Neural progenitor cell (in vitro differentiated cells): ENCODE data around the gene GAB1.

Source experiments
- CTCF ChIP-seq: fragments of 200-600 bp; sonication (generic); IDR thresholded peaks from 2 replicates; pipeline ENCODE4 v1.5.1; 2017; ENCODE audit warnings: antibody characterized with exemption, mild to moderate bottlenecking
- EZH2 ChIP-seq: fragments of 200-600 bp; sonication (generic); IDR thresholded peaks from 2 replicates; pipeline ENCODE4 v1.6.1; 2017; ENCODE audit warnings: antibody characterized with exemption, mild to moderate bottlenecking, moderate library complexity
- EZH2phosphoT487 ChIP-seq: fragments of 200-600 bp; sonication (generic); IDR thresholded peaks from 2 replicates; pipeline ENCODE4 v1.6.1; 2017; ENCODE audit warnings: antibody characterized with exemption

- TF ChIP-seq CTCF (no peak), EZH2phosphoT487 (no peak), EZH2 (no peak)
Measured at GRCh38 chr4:143400082-143400481, 63.4 kb downstream of the GAB1 start.
